ENCODE data around the gene SCG3.

DNA sequence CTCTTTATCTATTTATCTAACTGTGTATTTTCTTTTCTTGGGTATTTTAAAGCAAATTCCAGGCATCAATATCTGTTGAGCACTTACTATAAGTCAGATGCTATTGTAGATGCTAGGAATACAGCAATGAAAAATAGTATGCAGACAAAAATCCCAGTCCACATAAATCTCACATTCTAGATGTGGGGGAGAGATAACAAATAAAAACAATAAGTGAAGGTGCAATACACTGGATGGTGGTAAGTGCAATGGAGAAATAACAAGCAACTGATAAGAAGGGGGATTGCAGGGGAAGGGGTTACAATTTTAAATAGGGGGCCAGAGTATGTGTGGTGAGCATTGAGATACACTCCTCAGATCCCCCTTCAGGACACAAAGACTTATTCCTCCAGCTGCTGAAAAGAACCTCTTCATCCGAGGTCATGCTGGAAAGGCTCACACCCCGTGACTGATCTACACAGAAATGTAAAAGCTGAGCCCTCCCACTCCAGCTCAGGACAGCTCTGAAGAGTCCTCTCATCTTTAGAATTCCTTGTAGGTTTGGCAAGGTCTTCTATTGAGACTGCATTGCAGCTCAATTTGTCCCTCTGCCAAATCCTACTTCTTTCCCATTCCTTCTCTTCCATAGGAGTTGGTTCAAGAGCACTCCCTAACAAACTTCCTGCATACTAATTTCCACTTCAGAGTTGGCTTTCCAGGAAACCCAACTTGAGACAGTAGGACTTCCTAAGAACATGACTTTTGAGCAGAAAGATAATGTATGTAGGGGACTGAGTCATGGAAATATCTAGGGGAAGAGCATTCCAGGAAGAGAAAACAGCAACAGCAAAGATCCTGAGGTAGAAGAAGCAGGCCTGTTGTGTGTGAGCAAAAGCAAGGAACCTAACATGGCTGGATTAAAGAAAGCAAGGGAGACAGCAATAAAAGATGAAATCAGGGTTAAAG lies 8.1 kb upstream of the SCG3 start:
- no peak for TF ChIP-seq CTCF (conservative IDR thresholded peaks at IDR 0.05; ENCODE audit: low read depth, low read length)
- no peak for TF ChIP-seq EZH2phosphoT487 (IDR thresholded peaks at IDR 0.05; ENCODE audit: borderline replicate concordance, low read length)

Measured in PC-3 (cell line).